Heart left ventricle (tissue), 13 donors: ENCODE data around the gene FBXW5.

Experiments used
- CTCF ChIP-seq, 12 donors: fragments of 200-600 bp; sonication (generic) in 4 of 12; IDR thresholded peaks; one replicate each; pipeline versions ENCODE4 v1.5.0 to v1.8.0; 2018 to 2022; ENCODE audit warnings: antibody characterized with exemption in 12 of 12, mild to moderate bottlenecking in 5 of 12
- POLR2A ChIP-seq, 2 donors: fragments of 450-650 bp; IDR thresholded peaks; one replicate each; pipeline ENCODE4 v1.6.1; 2017; ENCODE audit warnings: antibody characterized with exemption in 2 of 2, mild to moderate bottlenecking in 2 of 2, moderate library complexity in 2 of 2
- donor health status: ischemic (EF 13 %, LVEDD 7.1; RV severe dilation, severe dysfunction).
- donor health status: DM: no; HTN: yes; CAD: no.
- donor health status: DM: no; HTN: no; CAD: no.
- donor health status: ischemic (EF 25% LVEDD 6.9; RV normal size, moderate dysfunction).
- donor health status: ischemic (EF 25% LVEDD 5.7; RV mildly dilated, moderate dysfunction).
- donor health status: ischemic (EF 35%, LVEDD 5.7; RV mildly dilated, moderate dysfunction).
- donor health status: nonischemic (EF 11% LVEDD 7.7; RV severe dilation, severe dysfunction).
- donor health status: DM: yes; HTN: yes; CAD: no.
- donor health status: PGD.
- donor health status: ischemic (EF 29% LVEDD 5.4; RV normal size, mild dysfunction).
- donor health status: nonischemic (EF 23%, LVEDD 6.1; RV moderate dilation, normal function).

- no peak for TF ChIP-seq POLR2A (IDR thresholded peaks at IDR 0.05)
- TF ChIP-seq CTCF (IDR thresholded peaks at IDR 0.05): no peak
These were observed 2.2 kb downstream of the FBXW5 start for GRCh38 chr9:136942112-136942880.
